IMR-90 (cell line): Measurements from ENCODE around the gene C22orf15. TPM values are rescaled to one million over a fixed set of nuclear protein-coding genes. Genes with fewer than 3 reads are reported as not detected.

Experiments used
- ATAC-seq: fragments of 200-7000 bp; cut with Tn5 transposase; 2 replicates; pipeline ENCODE4 v1.9.1; 2020; ENCODE audit warnings: low read depth, mild to moderate bottlenecking, moderate library complexity
- BruUV-seq: library from RNA; stranded (reverse); fragments of 400-500 nt; replicated peaks from 2 replicates; lab custom pipeline; 2021; lab: Mats Ljungman, UMichigan
- CTCF ChIA-PET: fragments of 300-600 bp; formaldehyde crosslinking; extraction: SDS; loops from one replicate; lab custom pipeline; 2021; ENCODE audit warnings: antibody characterized with exemption; lab: Yijun Ruan, JAX
- POLR2A ChIA-PET: fragments of 300-600 bp; sonication (Branson Sonifier 250); formaldehyde crosslinking; loops from one replicate; lab custom pipeline; 2022; ENCODE audit warnings: antibody characterized with exemption; ENCODE audit not compliant: unreplicated experiment; lab: Charles Lee
- DNase-seq: peaks from one replicate; pipeline ENCODE4 v3.0.0; 2013
- H2AFZ ChIP-seq: replicated peaks from 2 replicates; pipeline ENCODE3; 2013; ENCODE audit warnings: low read length, mild to moderate bottlenecking; ENCODE audit not compliant: poor library complexity
- H2AK5ac ChIP-seq: 2 replicates; pipeline ENCODE4 v1.6.1; 2013; ENCODE audit warnings: low read depth, low read length, inconsistent platforms
- H2AK9ac ChIP-seq: replicated peaks from 2 replicates; pipeline ENCODE3; 2013; ENCODE audit warnings: mild to moderate bottlenecking, low read depth, low read length, moderate library complexity; ENCODE audit not compliant: poor library complexity
- H2BK120ac ChIP-seq: 2 replicates; pipeline ENCODE4 v1.6.1; 2013; ENCODE audit warnings: low read depth, low read length, inconsistent platforms
- H2BK15ac ChIP-seq: 3 replicates; pipeline ENCODE4 v1.6.1; 2013; ENCODE audit warnings: low read depth, low read length, inconsistent platforms
- H2BK20ac ChIP-seq: 2 replicates; pipeline ENCODE4 v1.6.1; 2013; ENCODE audit warnings: low read depth, mild to moderate bottlenecking, inconsistent platforms, low read length, moderate library complexity
- H2BK5ac ChIP-seq: 2 replicates; pipeline ENCODE4 v1.6.1; 2013; ENCODE audit warnings: mild to moderate bottlenecking, low read depth, low read length, inconsistent platforms; ENCODE audit not compliant: poor library complexity, severe bottlenecking
- H3K14ac ChIP-seq: replicated peaks from 2 replicates; pipeline ENCODE4 v1.6.1; 2013; ENCODE audit warnings: low read depth, low read length, inconsistent platforms
- H3K18ac ChIP-seq: 2 replicates; pipeline ENCODE4 v1.6.1; 2013; ENCODE audit warnings: low read depth, low read length, control low read depth
- H3K23ac ChIP-seq: 2 replicates; pipeline ENCODE4 v1.6.1; 2013; ENCODE audit warnings: low read depth, low read length, inconsistent platforms
- H3K27ac ChIP-seq: 2 replicates; pipeline ENCODE4 v1.5.1; 2013; ENCODE audit warnings: mild to moderate bottlenecking, control low read depth, low read length; ENCODE audit not compliant: insufficient read depth
- H3K27me3 ChIP-seq: 2 replicates; pipeline ENCODE4 v1.6.1; 2013; ENCODE audit warnings: low read length; ENCODE audit not compliant: control insufficient read depth, insufficient read depth
- H3K36me3 ChIP-seq: 2 replicates; pipeline ENCODE4 v1.6.1; 2013; ENCODE audit warnings: low read length, mixed read lengths; ENCODE audit not compliant: control insufficient read depth, insufficient read depth
- H3K4ac ChIP-seq: 2 replicates; pipeline ENCODE4 v1.6.1; 2013; ENCODE audit warnings: low read depth, low read length, inconsistent platforms
- H3K4me1 ChIP-seq: 2 replicates; pipeline ENCODE4 v1.6.1; 2013; ENCODE audit warnings: low read length, mixed read lengths; ENCODE audit not compliant: control insufficient read depth, insufficient read depth
- H3K4me2 ChIP-seq: 2 replicates; pipeline ENCODE4 v1.6.1; 2013; ENCODE audit warnings: low read depth, mild to moderate bottlenecking, control low read depth, low read length, moderate library complexity
- H3K4me3 ChIP-seq: 2 replicates; pipeline ENCODE4 v1.5.1; 2013; ENCODE audit warnings: low read depth, mild to moderate bottlenecking, control low read depth, low read length, moderate library complexity; ENCODE audit not compliant: insufficient read depth
- H3K56ac ChIP-seq: 2 replicates; pipeline ENCODE4 v1.6.1; 2013; ENCODE audit warnings: low read length, inconsistent platforms; ENCODE audit not compliant: insufficient read depth; ENCODE audit errors: extremely low read depth
- H3K79me1 ChIP-seq, 2 experiments: 2 replicates each; pipeline ENCODE4 v1.6.1; 2013; ENCODE audit warnings: low read length in 2 of 2, inconsistent platforms in 1 of 2, low read depth in 1 of 2
- H3K9ac ChIP-seq: 2 replicates; pipeline ENCODE4 v1.6.1; 2013; ENCODE audit warnings: low read depth, low read length, control low read depth
- H3K9me1 ChIP-seq: 2 replicates; pipeline ENCODE4 v1.6.1; 2013; ENCODE audit warnings: low read length, inconsistent platforms; ENCODE audit not compliant: insufficient read depth
- H3K9me3 ChIP-seq: 2 replicates; pipeline ENCODE4 v1.6.1; 2013; ENCODE audit warnings: low read length; ENCODE audit not compliant: control insufficient read depth, insufficient read depth
- H4K20me1 ChIP-seq: 2 replicates; pipeline ENCODE4 v1.6.1; 2013; ENCODE audit warnings: low read length, inconsistent platforms; ENCODE audit not compliant: insufficient read depth
- H4K5ac ChIP-seq: 2 replicates; pipeline ENCODE4 v1.6.1; 2013; ENCODE audit warnings: mild to moderate bottlenecking, low read depth, low read length, control low read depth
- H4K8ac ChIP-seq, 2 experiments: 2 replicates each; pipeline ENCODE4 v1.6.1; 2013; ENCODE audit warnings: low read depth in 2 of 2, low read length in 2 of 2, control low read depth in 1 of 2, inconsistent platforms in 1 of 2
- H4K91ac ChIP-seq: 2 replicates; pipeline ENCODE4 v1.6.1; 2013; ENCODE audit warnings: low read depth, low read length, inconsistent platforms; ENCODE audit not compliant: insufficient read depth
- BHLHE40 ChIP-seq: fragments of 150-350 bp; IDR thresholded peaks from 2 replicates; pipeline ENCODE4 v1.6.1; 2016; ENCODE audit warnings: mild to moderate bottlenecking, low read depth, low read length
- CHD1 ChIP-seq: IDR thresholded peaks from 2 replicates; pipeline ENCODE4 v1.6.1; 2012; ENCODE audit warnings: low read depth, low read length, improper control_type of control experiment
- CTCF ChIP-seq: conservative IDR thresholded peaks from 2 replicates; pipeline ENCODE4 v1.5.1; 2012; ENCODE audit warnings: mild to moderate bottlenecking, low read depth, low read length, improper control_type of control experiment
- ELK1 ChIP-seq: fragments of 150-350 bp; IDR thresholded peaks from 2 replicates; pipeline ENCODE4 v1.6.1; 2016; ENCODE audit warnings: low read depth, mild to moderate bottlenecking, low read length, moderate library complexity, borderline replicate concordance
- FOS ChIP-seq: fragments of 150-350 bp; IDR thresholded peaks from 2 replicates; pipeline ENCODE4 v1.6.1; 2016; ENCODE audit warnings: low read depth, low read length
- MAFK ChIP-seq: IDR thresholded peaks from 2 replicates; pipeline ENCODE4 v1.6.1; 2012; ENCODE audit warnings: low read depth, low read length, improper control_type of control experiment
- MXI1 ChIP-seq: IDR thresholded peaks from 2 replicates; pipeline ENCODE4 v1.6.1; 2012; ENCODE audit warnings: low read depth, mild to moderate bottlenecking, low read length, moderate library complexity, borderline replicate concordance
- NFE2L2 ChIP-seq: fragments of 150-350 bp; IDR thresholded peaks from 2 replicates; pipeline ENCODE4 v1.6.1; 2016; ENCODE audit warnings: low read depth, mild to moderate bottlenecking, low read length
- POLR2A ChIP-seq: IDR thresholded peaks from 2 replicates; pipeline ENCODE4 v1.6.1; 2012; ENCODE audit warnings: mild to moderate bottlenecking, low read depth, low read length
- RAD21 ChIP-seq: IDR thresholded peaks from 2 replicates; pipeline ENCODE4 v1.6.1; 2012; ENCODE audit warnings: low read length, improper control_type of control experiment
- RCOR1 ChIP-seq: IDR thresholded peaks from 2 replicates; pipeline ENCODE4 v1.6.1; 2012; ENCODE audit warnings: mild to moderate bottlenecking, low read length, improper control_type of control experiment; ENCODE audit not compliant: insufficient replicate concordance
- RFX5 ChIP-seq: IDR thresholded peaks from 2 replicates; pipeline ENCODE4 v1.8.0; 2012; ENCODE audit warnings: low read depth, mild to moderate bottlenecking, low read length, moderate library complexity
- SMC3 ChIP-seq: fragments of 150-350 bp; IDR thresholded peaks from 2 replicates; pipeline ENCODE4 v1.6.1; 2016; ENCODE audit warnings: low read depth, mild to moderate bottlenecking, antibody characterized with exemption, low read length, moderate library complexity
- USF2 ChIP-seq: fragments of 150-350 bp; IDR thresholded peaks from 2 replicates; pipeline ENCODE4 v1.6.1; 2017; ENCODE audit warnings: mild to moderate bottlenecking, antibody characterized with exemption, low read length, low read depth
- WGBS, 2 experiments: methylation state at CpG; one replicate each; pipeline versions ENCODE4 v1.1.5 to v1.1.7; 2013; ENCODE audit warnings: missing lambda C conversion rate in 2 of 2; ENCODE audit not compliant: insufficient read length in 1 of 2; ENCODE audit errors: extremely low coverage in 2 of 2; 5-methylcytosine and 5-hydroxymethylcytosine counted together
- dilution Hi-C: fragments of 300-500 bp; cut with HindIII; formaldehyde crosslinking; loops from one replicate; pipeline ENCODE4 v1.14.3; 2018; ENCODE audit warnings: low sequenced_read_pairs; ENCODE audit not compliant: unreplicated experiment
- in situ Hi-C: fragments of 300-500 bp; cut with MboI; formaldehyde crosslinking; loops from 3 replicates; pipeline ENCODE4 v1.14.3; 2019; ENCODE audit warnings: low sequenced_read_pairs, inconsistent platforms, mixed read lengths
- intact Hi-C: fragments of 100-400 bp; cut with micrococcal nuclease; formaldehyde crosslinking; loops from 2 replicates; pipeline ENCODE4 v1.10.0; 2022
- polyA plus RNA-seq, 3 experiments: library from polyadenylated mRNA; depleted of rRNA; stranded (reverse); fragments of >200 nt; gene quantifications; 2 replicates each; pipeline ENCODE4 v1.2.3, GENCODE V29; 2012; ENCODE audit warnings: low replicate concordance in 1 of 3
- total RNA-seq: library from RNA; depleted of rRNA; stranded (reverse); fragments of >200 nt; gene quantifications from 2 replicates; pipeline ENCODE4 v1.2.3, GENCODE V29; 2012

Gene C22orf15
- total and polyA plus RNA-seq, 2 of the 4 experiments (the other 2 are of a cell fraction), result 2.3 to 3.1 TPM

GRCh38 chr22:23714596-23715578 is 47.9 kb upstream of the C22orf15 start:
- Histone ChIP-seq H2BK5ac (no peak overlapping the region), H3K4me1 (0 out of 2 replicates have a peak, but pooled peaks cover 5% of the 10 kb centered on the region), H4K5ac (no peak overlapping the region), H3K56ac (no peak overlapping the region), H2AK5ac (no peak overlapping the region), H3K27ac (no peak overlapping the region), H4K8ac (no peak overlapping the region), H2AFZ (no peak overlapping the region), H3K4me3 (no peak overlapping the region), H3K9me3 (no peaks in the 10 kb centered on the region), H3K23ac (no peak overlapping the region), H3K14ac (no peak overlapping the region), H4K91ac (no peak overlapping the region), H4K20me1 (no peaks in the 10 kb centered on the region), H3K4me2 (no peak overlapping the region), H3K9ac (no peak overlapping the region), H3K79me1 (peaks cover 10 to 32% of the 10 kb centered on the region in 2 experiments), H3K27me3 (no peaks in the 10 kb centered on the region), H2BK15ac (no peak overlapping the region), H3K18ac (no peak overlapping the region), H3K4ac (no peak overlapping the region), H3K9me1 (peaks cover 14% of the 10 kb centered on the region), H2BK20ac (no peak overlapping the region), H3K36me3 (peaks cover 18% of the 10 kb centered on the region), H2AK9ac (no peak overlapping the region), H2BK120ac (no peak overlapping the region)
- BruUV-seq, result no TSS peak
- POLR2A ChIA-PET, result no interaction called here
- intact Hi-C loops (no loop called here), dilution Hi-C loops (no loop called here), in situ Hi-C loops (no loop called here)
- ATAC-seq (no peak), DNase-seq (no peak)
- CTCF ChIA-PET, result no interaction called here
- 77% methylated on average over 5 of the region's 23 CpGs; no CpG with 5 or more reads in 1 of the 2 experiments for WGBS, 2 experiments
- TF ChIP-seq CHD1 (no peak), MXI1 (no peak), BHLHE40 (no peak), RFX5 (no peak), RAD21 (no peak), ELK1 (no peak), RCOR1 (no peak), MAFK (no peak), CTCF (no peak), USF2 (no peak), FOS (no peak), POLR2A (no peak), SMC3 (no peak), NFE2L2 (no peak)
